Transverse colon (tissue), 4 donors: ENCODE measurements around the gene TOLLIP.

ENCODE experiments used
- CTCF ChIP-seq, 5 experiments: fragments of 200-600 bp in 3 of 5; fragments of 450-650 bp in 2 of 5; sonication (generic) in 3 of 5; IDR thresholded peaks; 1 replicate in 2 of 5; 2 replicates in 3 of 5; pipeline ENCODE4 v1.5.1; 2016 to 2017; ENCODE audit warnings: antibody characterized with exemption in 5 of 5, inconsistent platforms in 3 of 5, mild to moderate bottlenecking in 2 of 5, moderate library complexity in 1 of 5
- POLR2A ChIP-seq: fragments of 450-650 bp; IDR thresholded peaks from one replicate; pipeline ENCODE4 v1.6.1; 2016; ENCODE audit warnings: antibody characterized with exemption, mild to moderate bottlenecking, moderate library complexity
- POLR2AphosphoS5 ChIP-seq, 3 donors: sonication (generic); formaldehyde crosslinking; IDR thresholded peaks; one replicate each; pipeline ENCODE4 v1.6.1; 2016; ENCODE audit warnings: antibody characterized with exemption in 3 of 3

DNA sequence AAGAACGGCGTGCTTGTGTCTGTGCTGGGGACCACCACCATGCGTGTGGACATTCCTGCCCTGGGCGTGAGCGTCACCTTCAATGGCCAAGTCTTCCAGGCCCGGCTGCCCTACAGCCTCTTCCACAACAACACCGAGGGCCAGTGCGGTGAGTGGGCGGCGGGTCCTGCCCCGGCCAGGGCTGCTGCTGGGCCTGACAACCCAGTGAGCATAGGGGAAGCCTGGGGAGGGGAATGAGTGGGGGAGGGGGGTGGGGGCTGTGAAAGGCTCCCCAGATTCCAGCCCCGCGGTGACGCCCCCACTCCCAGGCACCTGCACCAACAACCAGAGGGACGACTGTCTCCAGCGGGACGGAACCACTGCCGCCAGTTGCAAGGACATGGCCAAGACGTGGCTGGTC, 54.7 kb downstream of the TOLLIP start:
- TF ChIP-seq POLR2A (no peak), CTCF (IDR thresholded peaks at IDR 0.05) (no peak), POLR2AphosphoS5 (IDR thresholded peaks at IDR 0.05) (no peak)
